Measurements from ENCODE around the gene TMEM81.

- TF ChIP-seq CTCF (IDR thresholded peaks at IDR 0.05) = no peak
- TF ChIP-seq POLR2A (IDR thresholded peaks at IDR 0.05) = no peak
Measured at GRCh38 chr1:205118752-205119151, 34.5 kb upstream of the TMEM81 start.

Measured in sigmoid colon (tissue), 3 donors.